OCI-LY7 (cell line): ENCODE results near the gene PRKG1. TPM values are rescaled to one million over a fixed set of nuclear protein-coding genes. Genes with fewer than 3 reads are reported as not detected.

Source experiments
- BruUV-seq: library from RNA; stranded (reverse); fragments of 400-500 nt; replicated peaks from 2 replicates; lab custom pipeline; 2021; lab: Mats Ljungman, UMichigan
- CTCF ChIA-PET: fragments of 300-600 bp; sonication (Branson Sonifier 250); formaldehyde crosslinking; loops from one replicate; lab custom pipeline; 2022; ENCODE audit warnings: antibody characterized with exemption; ENCODE audit not compliant: unreplicated experiment; lab: Charles Lee
- POLR2A ChIA-PET: fragments of 300-600 bp; sonication (Branson Sonifier 250); formaldehyde crosslinking; loops from one replicate; lab custom pipeline; 2022; ENCODE audit warnings: antibody characterized with exemption; lab: Charles Lee
- DNase-seq: peaks from one replicate; pipeline ENCODE4 v3.0.0-alpha.2; 2015; ENCODE audit warnings: low spot score
- H2AFZ ChIP-seq: fragments of 200-600 bp; sonication (generic), shearing (Covaris generic); 2 replicates; pipeline ENCODE4 v1.6.1; 2014; ENCODE audit warnings: mild to moderate bottlenecking, antibody characterized with exemption, low read length, moderate library complexity
- H3K27ac ChIP-seq: fragments of 200-600 bp; sonication (generic); 2 replicates; pipeline ENCODE4 v1.5.1; 2014; ENCODE audit warnings: mixed run types, low read depth, mild to moderate bottlenecking, moderate library complexity, low read length, inconsistent platforms; ENCODE audit not compliant: poor library complexity, severe bottlenecking
- H3K36me3 ChIP-seq: fragments of 200-600 bp; sonication (generic); 2 replicates; pipeline ENCODE4 v1.6.1; 2014; ENCODE audit warnings: mild to moderate bottlenecking, antibody characterized with exemption, low read length, moderate library complexity, mixed read lengths; ENCODE audit not compliant: insufficient read depth
- H3K4me1 ChIP-seq: fragments of 200-600 bp; sonication (generic); 2 replicates; pipeline ENCODE4 v1.5.1; 2014; ENCODE audit warnings: mild to moderate bottlenecking, low read length; ENCODE audit not compliant: insufficient read depth, poor library complexity, severe bottlenecking
- H3K4me2 ChIP-seq: fragments of 200-600 bp; sonication (generic); 2 replicates; pipeline ENCODE4 v1.6.1; 2014; ENCODE audit warnings: mild to moderate bottlenecking, low read length
- H3K4me3 ChIP-seq: fragments of 200-600 bp; sonication (generic); 2 replicates; pipeline ENCODE4 v1.5.1; 2014; ENCODE audit warnings: mild to moderate bottlenecking, low read depth, low read length; ENCODE audit not compliant: poor library complexity, severe bottlenecking
- H3K79me2 ChIP-seq: fragments of 200-600 bp; sonication (generic); 2 replicates; pipeline ENCODE4 v1.6.1; 2016; ENCODE audit warnings: low read depth, mild to moderate bottlenecking, low read length, moderate library complexity, mixed read lengths; ENCODE audit not compliant: insufficient read depth
- H3K9me2 ChIP-seq: fragments of 200-600 bp; sonication (generic); 2 replicates; pipeline ENCODE4 v1.6.1; 2016; ENCODE audit warnings: mild to moderate bottlenecking, low read length, mixed read lengths; ENCODE audit not compliant: insufficient read depth
- H3K9me3 ChIP-seq: fragments of 200-600 bp; sonication (generic); 2 replicates; pipeline ENCODE4 v1.6.1; 2014; ENCODE audit warnings: mild to moderate bottlenecking, mixed run types, low read length, mixed read lengths
- H4K20me1 ChIP-seq: fragments of 200-600 bp; sonication (generic); 2 replicates; pipeline ENCODE4 v1.6.1; 2014; ENCODE audit warnings: mild to moderate bottlenecking, antibody characterized with exemption, low read length, moderate library complexity, mixed read lengths; ENCODE audit not compliant: insufficient read depth
- EZH2phosphoT487 ChIP-seq: fragments of 200-600 bp; sonication (generic); IDR thresholded peaks from 2 replicates; pipeline ENCODE4 v1.6.1; 2018; ENCODE audit warnings: low read depth, borderline replicate concordance, mild to moderate bottlenecking, mixed run types, antibody characterized with exemption, low read length, moderate library complexity, mixed read lengths
- intact Hi-C: fragments of 100-400 bp; cut with micrococcal nuclease; formaldehyde crosslinking; loops from one replicate; pipeline ENCODE4 v1.10.0; 2022; ENCODE audit not compliant: unreplicated experiment
- total RNA-seq, 2 experiments: library from RNA; depleted of rRNA in 1 of 2; stranded (reverse); fragments of >200 nt in 1 of 2; shearing (Covaris generic) in 1 of 2; gene quantifications; 2 replicates each; pipeline ENCODE4 v1.2.3, GENCODE V29; 2014 to 2022
- TF ChIP-seq, protein P1 (sequence below): fragments of 200-600 bp; sonication (generic); conservative IDR thresholded peaks from 2 replicates; pipeline ENCODE4 v1.5.1; 2014; ENCODE audit warnings: mild to moderate bottlenecking, antibody characterized with exemption, low read length, moderate library complexity, mixed read lengths

The PRKG1 gene
- total RNA-seq, 2 experiments from 2014 or later = not detected

DNA sequence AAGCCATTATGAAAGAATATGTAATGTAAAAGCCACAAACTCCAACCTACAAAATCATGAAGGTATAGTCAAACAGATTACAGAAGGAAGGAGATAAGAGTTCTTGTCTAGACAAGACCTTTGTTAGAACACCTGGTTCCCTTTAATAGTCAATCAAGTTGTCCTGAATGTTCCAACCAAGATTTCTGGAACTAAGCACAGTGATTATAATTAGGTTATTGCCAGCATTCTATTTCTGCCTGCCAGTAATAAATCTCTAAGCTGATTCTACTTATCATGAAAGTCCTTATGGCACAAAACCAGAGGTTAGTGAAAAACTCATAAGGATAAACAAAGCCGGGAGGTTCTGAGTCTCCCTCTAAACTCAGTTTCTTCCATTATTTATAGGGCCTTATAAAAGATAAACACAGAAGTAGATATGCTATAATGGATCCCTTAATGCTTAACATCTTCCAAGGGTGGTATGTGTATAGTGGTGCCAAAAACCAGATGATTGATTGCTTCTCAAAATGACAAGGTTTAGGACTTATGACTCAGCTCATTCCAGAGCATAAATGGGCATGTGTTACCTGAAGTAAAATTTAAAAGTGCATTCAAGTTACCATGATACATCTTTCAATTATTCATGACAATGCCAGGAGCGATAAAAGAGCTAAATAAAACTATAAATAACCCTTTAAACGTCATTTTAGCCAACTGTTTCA, 387.9 kb downstream of the PRKG1 start:
- Histone ChIP-seq H3K9me3 (no peaks in the 10 kb centered on the region), H3K36me3 (no peaks in the 10 kb centered on the region), H3K4me2 (no peak overlapping the region), H4K20me1 (no peaks in the 10 kb centered on the region), H3K27ac (no peak overlapping the region), H3K4me3 (no peak overlapping the region), H3K79me2 (no peaks in the 10 kb centered on the region), H3K9me2 (no peaks in the 10 kb centered on the region), H2AFZ (no peak overlapping the region), H3K4me1 (no peaks in the 10 kb centered on the region)
- no peak for TF ChIP-seq EZH2phosphoT487
- TF ChIP-seq, protein P1, sequence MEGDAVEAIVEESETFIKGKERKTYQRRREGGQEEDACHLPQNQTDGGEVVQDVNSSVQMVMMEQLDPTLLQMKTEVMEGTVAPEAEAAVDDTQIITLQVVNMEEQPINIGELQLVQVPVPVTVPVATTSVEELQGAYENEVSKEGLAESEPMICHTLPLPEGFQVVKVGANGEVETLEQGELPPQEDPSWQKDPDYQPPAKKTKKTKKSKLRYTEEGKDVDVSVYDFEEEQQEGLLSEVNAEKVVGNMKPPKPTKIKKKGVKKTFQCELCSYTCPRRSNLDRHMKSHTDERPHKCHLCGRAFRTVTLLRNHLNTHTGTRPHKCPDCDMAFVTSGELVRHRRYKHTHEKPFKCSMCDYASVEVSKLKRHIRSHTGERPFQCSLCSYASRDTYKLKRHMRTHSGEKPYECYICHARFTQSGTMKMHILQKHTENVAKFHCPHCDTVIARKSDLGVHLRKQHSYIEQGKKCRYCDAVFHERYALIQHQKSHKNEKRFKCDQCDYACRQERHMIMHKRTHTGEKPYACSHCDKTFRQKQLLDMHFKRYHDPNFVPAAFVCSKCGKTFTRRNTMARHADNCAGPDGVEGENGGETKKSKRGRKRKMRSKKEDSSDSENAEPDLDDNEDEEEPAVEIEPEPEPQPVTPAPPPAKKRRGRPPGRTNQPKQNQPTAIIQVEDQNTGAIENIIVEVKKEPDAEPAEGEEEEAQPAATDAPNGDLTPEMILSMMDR = no peak
- ChIA-PET CTCF (no interaction called here), POLR2A (interaction anchor here (0.6 kb wide), 2 partner anchors 468 to 1498 kb away, joined by 3 read pairs; no protein-coding TSS in a partner anchor)
- intact Hi-C loops = no loop called here
- no TSS peak for BruUV-seq
- no peak for DNase-seq

DNA sequence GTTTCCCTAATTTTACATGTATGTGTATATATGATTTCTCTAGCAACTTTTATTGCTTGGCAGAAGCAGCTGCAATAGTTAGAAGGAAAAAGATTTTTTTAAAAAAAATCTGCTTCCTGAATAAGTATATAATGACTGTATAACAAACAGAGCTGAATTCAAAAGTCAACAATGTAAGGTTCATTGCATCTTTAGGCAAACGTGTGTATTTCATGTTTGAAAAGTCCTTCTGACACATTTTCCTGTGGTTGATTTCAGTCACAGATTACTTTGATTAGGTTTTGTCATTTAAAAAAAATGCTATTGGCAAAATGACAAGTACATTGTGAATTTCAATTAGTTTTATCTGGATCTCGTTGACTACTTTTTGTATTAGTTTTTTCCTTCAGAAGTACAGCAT, 394.1 kb downstream of the PRKG1 start:
- no peak overlapping the region for H3K4me2 ChIP-seq
- DNase-seq = no peak
- ChIA-PET CTCF (no interaction called here), POLR2A (interaction anchor here (1.0 kb wide), 1 partner anchor 11 kb away, joined by 3 read pairs; no protein-coding TSS in a partner anchor)
- no peak overlapping the region for H2AFZ ChIP-seq
- H3K27ac ChIP-seq = no peak overlapping the region
- no TSS peak for BruUV-seq
- H3K36me3 ChIP-seq = no peaks in the 10 kb centered on the region
- no peaks in the 10 kb centered on the region for H3K9me3 ChIP-seq
- no peaks in the 10 kb centered on the region for H3K9me2 ChIP-seq
- no peak overlapping the region for H3K4me3 ChIP-seq
- no peaks in the 10 kb centered on the region for H3K79me2 ChIP-seq
- no peak for TF ChIP-seq EZH2phosphoT487
- TF ChIP-seq, protein P1 = no peak
- H3K4me1 ChIP-seq = no peaks in the 10 kb centered on the region
- no peaks in the 10 kb centered on the region for H4K20me1 ChIP-seq
- intact Hi-C loops = no loop called here

DNA sequence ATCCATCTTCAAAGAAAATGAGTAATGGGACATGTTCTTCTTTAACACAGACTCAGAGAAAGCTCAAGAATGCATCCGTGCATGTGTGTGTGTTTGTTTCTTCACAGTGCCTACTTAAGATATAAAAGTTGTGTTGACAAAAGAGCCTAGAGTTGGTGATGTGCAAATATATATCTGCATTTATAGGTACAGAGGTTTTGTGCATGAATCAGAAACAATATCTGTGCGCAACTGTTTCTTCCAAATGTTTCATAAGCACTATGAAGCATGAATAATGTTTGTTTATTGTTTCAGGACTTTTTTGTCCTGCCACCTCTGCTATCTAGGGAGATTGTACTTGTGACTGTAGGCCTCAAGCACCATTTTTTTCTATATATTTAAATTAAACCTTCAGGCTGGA, 395.4 kb downstream of the PRKG1 start:
- no peak for DNase-seq
- Histone ChIP-seq H3K4me2 (no peak overlapping the region), H3K36me3 (no peaks in the 10 kb centered on the region), H3K4me3 (no peak overlapping the region), H3K9me2 (no peaks in the 10 kb centered on the region), H3K9me3 (no peaks in the 10 kb centered on the region), H3K79me2 (no peaks in the 10 kb centered on the region), H4K20me1 (no peaks in the 10 kb centered on the region), H3K27ac (no peak overlapping the region), H2AFZ (no peak overlapping the region), H3K4me1 (no peaks in the 10 kb centered on the region)
- POLR2A ChIA-PET = interaction anchor here (0.5 kb wide), 1 partner anchor 823 kb away, joined by 4 read pairs; no protein-coding TSS in a partner anchor
- BruUV-seq = no TSS peak
- intact Hi-C loops = no loop called here
- CTCF ChIA-PET = no interaction called here
- TF ChIP-seq, protein P1 = no peak
- no peak for TF ChIP-seq EZH2phosphoT487
